ENCODE measurements around the gene CASP8. TPM values are rescaled to one million over a fixed set of nuclear protein-coding genes. Genes with fewer than 3 reads are reported as not detected.

CASP8 gene
- total RNA-seq, 1 experiment from 2014 or later: 33.4 TPM

GRCh38 chr2:201313362-201313761, 53.0 kb downstream of the CASP8 start:
- no peaks in the 10 kb centered on the region for H3K27me3 ChIP-seq (replicated peaks; ENCODE audit: control insufficient read depth, insufficient read depth, low read length)
- DNase-seq: no peak
- Mint-ChIP-seq H3K9me3 (ENCODE audit: unreplicated experiment) (no peaks in the 10 kb centered on the region), H3K27ac (ENCODE audit: unreplicated experiment) (no peak overlapping the region), H3K27me3 (ENCODE audit: insufficient read depth, unreplicated experiment) (peaks cover 21% of the 10 kb centered on the region), H3K4me3 (ENCODE audit: unreplicated experiment) (no peak overlapping the region), H3K4me1 (ENCODE audit: low read depth, unreplicated experiment) (no peaks in the 10 kb centered on the region), H3K36me3 (ENCODE audit: insufficient read depth, unreplicated experiment) (no peaks in the 10 kb centered on the region)
- BruUV-seq (replicated peaks): no TSS peak
- ChIA-PET POLR2A (no interaction called here), CTCF (no interaction called here)
- intact Hi-C loops (cut with micrococcal nuclease; ENCODE audit: unreplicated experiment): no loop called here
- no peak overlapping the region for H3K4me3 ChIP-seq (ENCODE audit: low read depth, low read length)
- H3K36me3 ChIP-seq (ENCODE audit: control insufficient read depth, insufficient read depth, low read length): no peaks in the 10 kb centered on the region
- TF ChIP-seq, protein P1, sequence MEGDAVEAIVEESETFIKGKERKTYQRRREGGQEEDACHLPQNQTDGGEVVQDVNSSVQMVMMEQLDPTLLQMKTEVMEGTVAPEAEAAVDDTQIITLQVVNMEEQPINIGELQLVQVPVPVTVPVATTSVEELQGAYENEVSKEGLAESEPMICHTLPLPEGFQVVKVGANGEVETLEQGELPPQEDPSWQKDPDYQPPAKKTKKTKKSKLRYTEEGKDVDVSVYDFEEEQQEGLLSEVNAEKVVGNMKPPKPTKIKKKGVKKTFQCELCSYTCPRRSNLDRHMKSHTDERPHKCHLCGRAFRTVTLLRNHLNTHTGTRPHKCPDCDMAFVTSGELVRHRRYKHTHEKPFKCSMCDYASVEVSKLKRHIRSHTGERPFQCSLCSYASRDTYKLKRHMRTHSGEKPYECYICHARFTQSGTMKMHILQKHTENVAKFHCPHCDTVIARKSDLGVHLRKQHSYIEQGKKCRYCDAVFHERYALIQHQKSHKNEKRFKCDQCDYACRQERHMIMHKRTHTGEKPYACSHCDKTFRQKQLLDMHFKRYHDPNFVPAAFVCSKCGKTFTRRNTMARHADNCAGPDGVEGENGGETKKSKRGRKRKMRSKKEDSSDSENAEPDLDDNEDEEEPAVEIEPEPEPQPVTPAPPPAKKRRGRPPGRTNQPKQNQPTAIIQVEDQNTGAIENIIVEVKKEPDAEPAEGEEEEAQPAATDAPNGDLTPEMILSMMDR (IDR thresholded peaks at IDR 0.05; ENCODE audit: insufficient read depth in 1 of 2, low read depth in 1 of 2, low read length in 1 of 2, severe bottlenecking in 1 of 2, unreplicated experiment in 1 of 2): no peak
- no peaks in the 10 kb centered on the region for H3K9me3 ChIP-seq
- H3K4me1 ChIP-seq: no peaks in the 10 kb centered on the region

GRCh38 chr2:201319511-201319910, 59.2 kb downstream of the CASP8 start:
- H3K4me1 Mint-ChIP-seq (ENCODE audit: low read depth, unreplicated experiment): no peaks in the 10 kb centered on the region
- peaks cover 21% of the 10 kb centered on the region for H3K9me3 Mint-ChIP-seq (ENCODE audit: unreplicated experiment)
- Histone ChIP-seq H3K4me3 (ENCODE audit: low read depth, low read length) (no peak overlapping the region), H3K27me3 (replicated peaks; ENCODE audit: control insufficient read depth, insufficient read depth, low read length) (no peaks in the 10 kb centered on the region; the same call in 1 of the 2 replicates), H3K36me3 (ENCODE audit: control insufficient read depth, insufficient read depth, low read length) (no peaks in the 10 kb centered on the region), H3K4me1 (no peaks in the 10 kb centered on the region), H3K9me3 (peaks cover 7% of the 10 kb centered on the region; the same call in 1 of the 2 replicates)
- TF ChIP-seq, protein P1 (IDR thresholded peaks at IDR 0.05; ENCODE audit: insufficient read depth in 1 of 2, low read depth in 1 of 2, low read length in 1 of 2, severe bottlenecking in 1 of 2, unreplicated experiment in 1 of 2): no peak
- H3K27ac Mint-ChIP-seq (ENCODE audit: unreplicated experiment): no peak overlapping the region
- ChIA-PET POLR2A (no interaction called here), CTCF (no interaction called here)
- intact Hi-C loops (cut with micrococcal nuclease; ENCODE audit: unreplicated experiment): no loop called here
- no TSS peak for BruUV-seq (replicated peaks)
- H3K36me3 Mint-ChIP-seq (ENCODE audit: insufficient read depth, unreplicated experiment): no peaks in the 10 kb centered on the region
- no peak for DNase-seq
- peaks cover 21% of the 10 kb centered on the region for H3K27me3 Mint-ChIP-seq (ENCODE audit: insufficient read depth, unreplicated experiment)
- no peak overlapping the region for H3K4me3 Mint-ChIP-seq (ENCODE audit: unreplicated experiment)

- Mint-ChIP-seq H3K4me1 (ENCODE audit: low read depth, unreplicated experiment) (no peaks in the 10 kb centered on the region), H3K27me3 (ENCODE audit: insufficient read depth, unreplicated experiment) (peaks cover 17% of the 10 kb centered on the region), H3K27ac (ENCODE audit: unreplicated experiment) (no peak overlapping the region), H3K36me3 (ENCODE audit: insufficient read depth, unreplicated experiment) (no peaks in the 10 kb centered on the region), H3K9me3 (ENCODE audit: unreplicated experiment) (peaks cover 26% of the 10 kb centered on the region), H3K4me3 (ENCODE audit: unreplicated experiment) (no peak overlapping the region)
- Histone ChIP-seq H3K4me1 (no peaks in the 10 kb centered on the region), H3K36me3 (ENCODE audit: control insufficient read depth, insufficient read depth, low read length) (no peaks in the 10 kb centered on the region), H3K4me3 (ENCODE audit: low read depth, low read length) (no peak overlapping the region), H3K27me3 (replicated peaks; ENCODE audit: control insufficient read depth, insufficient read depth, low read length) (no peaks in the 10 kb centered on the region; the same call in 1 of the 2 replicates), H3K9me3 (peaks cover 7% of the 10 kb centered on the region; the same call in 1 of the 2 replicates)
- intact Hi-C loops (cut with micrococcal nuclease; ENCODE audit: unreplicated experiment): loop anchor here (10.0 kb wide), 1 partner anchor 625 kb away; no protein-coding TSS in a partner anchor
- TF ChIP-seq, protein P1 (IDR thresholded peaks at IDR 0.05; ENCODE audit: insufficient read depth in 1 of 2, low read depth in 1 of 2, low read length in 1 of 2, severe bottlenecking in 1 of 2, unreplicated experiment in 1 of 2): no peak
- ChIA-PET CTCF (no interaction called here), POLR2A (no interaction called here)
- no TSS peak for BruUV-seq (replicated peaks)
- no peak for DNase-seq
Measured at GRCh38 chr2:201320257-201320656, 59.9 kb downstream of the CASP8 start.

Data from Caco-2 (cell line).